DOHH2 (cell line): ENCODE measurements around the gene KCNAB1.
"Not testable (repeated sequence)": the region's sequence is repeated elsewhere in the genome, so short reads cannot be mapped to it uniquely, and the experiment has no call there.

Experiments used
- H3F3A ChIP-seq: fragments of 200-600 bp; sonication (generic), shearing (Covaris generic); 2 replicates; pipeline ENCODE4 v1.6.0; 2016; ENCODE audit warnings: antibody characterized with exemption, mild to moderate bottlenecking; ENCODE audit not compliant: control insufficient read depth, insufficient read depth
- H3K27ac ChIP-seq: fragments of 200-600 bp; sonication (generic); 2 replicates; pipeline ENCODE4 v1.5.1; 2014; ENCODE audit warnings: low read depth, mild to moderate bottlenecking, low read length, moderate library complexity
- H3K27me3 ChIP-seq: fragments of 200-600 bp; sonication (generic); 2 replicates; pipeline ENCODE4 v1.6.1; 2014; ENCODE audit warnings: mild to moderate bottlenecking, low read length, mixed read lengths; ENCODE audit not compliant: control insufficient read depth
- H3K36me3 ChIP-seq: fragments of 200-600 bp; sonication (generic); 2 replicates; pipeline ENCODE4 v1.6.1; 2014; ENCODE audit warnings: mild to moderate bottlenecking, low read length, moderate library complexity, mixed read lengths; ENCODE audit not compliant: control insufficient read depth
- H3K4me1 ChIP-seq: fragments of 200-600 bp; sonication (generic); 2 replicates; pipeline ENCODE4 v1.6.1; 2014; ENCODE audit warnings: mild to moderate bottlenecking, low read length, mixed read lengths; ENCODE audit not compliant: control insufficient read depth
- H3K4me2 ChIP-seq: fragments of 200-600 bp; sonication (generic); 2 replicates; pipeline ENCODE4 v1.6.0; 2014; ENCODE audit warnings: mild to moderate bottlenecking, low read length, moderate library complexity
- H3K4me3 ChIP-seq: fragments of 200-600 bp; sonication (generic); 2 replicates; pipeline ENCODE4 v1.5.1; 2014; ENCODE audit warnings: mild to moderate bottlenecking, low read length, mixed read lengths
- H3K79me2 ChIP-seq: fragments of 200-600 bp; sonication (generic); 2 replicates; pipeline ENCODE4 v1.6.1; 2014; ENCODE audit warnings: mild to moderate bottlenecking, low read length, mixed read lengths; ENCODE audit not compliant: control insufficient read depth
- H3K9me2 ChIP-seq: fragments of 200-600 bp; sonication (generic); replicated peaks from 2 replicates; pipeline ENCODE4 v1.6.1; 2014; ENCODE audit warnings: mild to moderate bottlenecking, low read length, mixed read lengths; ENCODE audit not compliant: control insufficient read depth
- H3K9me3 ChIP-seq: fragments of 200-600 bp; sonication (generic); 2 replicates; pipeline ENCODE4 v1.6.1; 2014; ENCODE audit warnings: antibody characterized with exemption, low read length, mixed read lengths; ENCODE audit not compliant: control insufficient read depth, insufficient read depth
- H4K20me1 ChIP-seq: fragments of 200-600 bp; sonication (generic); 2 replicates; pipeline ENCODE4 v1.6.0; 2014; ENCODE audit warnings: low read depth, mild to moderate bottlenecking, antibody characterized with exemption, low read length, moderate library complexity; ENCODE audit not compliant: control insufficient read depth, insufficient read depth
- EZH2phosphoT487 ChIP-seq: fragments of 200-600 bp; sonication (generic); IDR thresholded peaks from 2 replicates; pipeline ENCODE4 v1.6.1; 2017; ENCODE audit warnings: borderline replicate concordance, mild to moderate bottlenecking, antibody characterized with exemption, low read length, moderate library complexity, mixed read lengths
- TF ChIP-seq, protein P1 (sequence below): fragments of 200-600 bp; sonication (generic); IDR thresholded peaks from one replicate; pipeline ENCODE4 v1.5.1; 2014; ENCODE audit warnings: antibody characterized with exemption, mild to moderate bottlenecking, low read depth, low read length; ENCODE audit not compliant: poor library complexity, severe bottlenecking

KCNAB1 gene

DNA sequence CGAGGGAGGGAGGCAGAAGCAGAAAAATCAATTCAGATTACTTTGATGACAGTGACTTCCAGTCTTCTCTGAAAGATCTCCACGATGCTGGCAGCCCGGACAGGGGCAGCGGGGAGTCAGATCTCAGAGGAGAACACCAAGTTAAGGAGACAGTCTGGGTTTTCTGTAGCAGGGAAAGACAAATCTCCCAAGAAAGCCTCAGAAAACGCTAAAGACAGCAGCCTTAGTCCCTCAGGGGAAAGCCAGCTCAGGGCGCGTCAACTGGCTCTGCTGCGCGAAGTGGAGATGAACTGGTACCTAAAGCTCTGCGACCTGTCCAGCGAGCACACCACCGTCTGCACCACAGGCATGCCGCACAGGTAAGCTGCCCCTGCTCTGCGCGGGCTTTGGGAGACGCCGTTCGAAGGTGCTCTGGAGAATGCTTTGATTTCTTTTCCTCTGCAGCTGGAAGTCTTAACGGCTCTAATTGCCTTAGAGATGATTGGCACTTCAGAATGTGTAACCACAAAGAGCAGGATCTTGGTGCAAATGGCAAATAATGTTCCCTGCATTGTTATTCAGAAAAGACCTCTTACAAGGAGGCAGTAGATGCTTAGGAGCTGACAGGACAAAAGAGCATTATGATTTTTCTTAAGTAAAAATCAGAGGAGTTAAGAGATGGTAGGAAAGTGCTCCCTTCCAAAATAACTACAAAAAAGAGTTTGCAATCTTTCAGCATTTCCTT is at the start of gene KCNAB1:
TSS of gene KCNAB1 (plus strand) at position 51 of the 724 bp plus-strand sequence.
- Histone ChIP-seq H3K4me2 (no peak within 1 kb of the TSS), H4K20me1 (no peaks in the 10 kb centered on the region), H3K27ac (no peak within 1 kb of the TSS), H3K27me3 (peaks cover 3% of the 10 kb centered on the region; the same call in 1 of the 2 replicates), H3K36me3 (no peaks in the 10 kb centered on the region), H3K9me3 (no peaks in the 10 kb centered on the region), H3F3A (no peaks in the 10 kb centered on the region), H3K9me2 (no peaks in the 10 kb centered on the region), H3K4me3 (no peak within 1 kb of the TSS), H3K79me2 (no peaks in the 10 kb centered on the region), H3K4me1 (no peaks in the 10 kb centered on the region)
- TF ChIP-seq, protein P1, sequence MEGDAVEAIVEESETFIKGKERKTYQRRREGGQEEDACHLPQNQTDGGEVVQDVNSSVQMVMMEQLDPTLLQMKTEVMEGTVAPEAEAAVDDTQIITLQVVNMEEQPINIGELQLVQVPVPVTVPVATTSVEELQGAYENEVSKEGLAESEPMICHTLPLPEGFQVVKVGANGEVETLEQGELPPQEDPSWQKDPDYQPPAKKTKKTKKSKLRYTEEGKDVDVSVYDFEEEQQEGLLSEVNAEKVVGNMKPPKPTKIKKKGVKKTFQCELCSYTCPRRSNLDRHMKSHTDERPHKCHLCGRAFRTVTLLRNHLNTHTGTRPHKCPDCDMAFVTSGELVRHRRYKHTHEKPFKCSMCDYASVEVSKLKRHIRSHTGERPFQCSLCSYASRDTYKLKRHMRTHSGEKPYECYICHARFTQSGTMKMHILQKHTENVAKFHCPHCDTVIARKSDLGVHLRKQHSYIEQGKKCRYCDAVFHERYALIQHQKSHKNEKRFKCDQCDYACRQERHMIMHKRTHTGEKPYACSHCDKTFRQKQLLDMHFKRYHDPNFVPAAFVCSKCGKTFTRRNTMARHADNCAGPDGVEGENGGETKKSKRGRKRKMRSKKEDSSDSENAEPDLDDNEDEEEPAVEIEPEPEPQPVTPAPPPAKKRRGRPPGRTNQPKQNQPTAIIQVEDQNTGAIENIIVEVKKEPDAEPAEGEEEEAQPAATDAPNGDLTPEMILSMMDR, result no peak
- no peak for TF ChIP-seq EZH2phosphoT487

DNA sequence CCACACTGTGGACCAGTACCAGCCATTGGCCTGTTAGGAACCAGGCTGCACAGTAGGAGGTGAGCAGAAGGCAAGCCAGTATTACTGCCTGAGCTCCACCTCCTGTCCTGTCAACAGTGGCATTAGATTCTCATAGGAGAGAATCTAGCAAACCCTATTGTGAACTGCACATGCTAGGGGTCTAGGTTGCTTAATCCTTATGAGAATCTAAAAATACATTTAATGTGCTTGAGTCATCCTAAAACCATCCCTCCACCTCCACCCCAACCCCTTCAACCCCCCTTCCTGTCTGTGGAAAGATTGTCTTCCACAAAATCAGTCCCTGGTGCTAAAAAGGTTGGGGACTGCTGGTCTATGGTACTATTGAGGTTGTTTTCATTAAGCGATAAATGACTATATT is 49.3 kb upstream of the KCNAB1 start:
- no peaks in the 10 kb centered on the region for H3K27me3 ChIP-seq
- H3K4me3 ChIP-seq, result no peak overlapping the region

DNA sequence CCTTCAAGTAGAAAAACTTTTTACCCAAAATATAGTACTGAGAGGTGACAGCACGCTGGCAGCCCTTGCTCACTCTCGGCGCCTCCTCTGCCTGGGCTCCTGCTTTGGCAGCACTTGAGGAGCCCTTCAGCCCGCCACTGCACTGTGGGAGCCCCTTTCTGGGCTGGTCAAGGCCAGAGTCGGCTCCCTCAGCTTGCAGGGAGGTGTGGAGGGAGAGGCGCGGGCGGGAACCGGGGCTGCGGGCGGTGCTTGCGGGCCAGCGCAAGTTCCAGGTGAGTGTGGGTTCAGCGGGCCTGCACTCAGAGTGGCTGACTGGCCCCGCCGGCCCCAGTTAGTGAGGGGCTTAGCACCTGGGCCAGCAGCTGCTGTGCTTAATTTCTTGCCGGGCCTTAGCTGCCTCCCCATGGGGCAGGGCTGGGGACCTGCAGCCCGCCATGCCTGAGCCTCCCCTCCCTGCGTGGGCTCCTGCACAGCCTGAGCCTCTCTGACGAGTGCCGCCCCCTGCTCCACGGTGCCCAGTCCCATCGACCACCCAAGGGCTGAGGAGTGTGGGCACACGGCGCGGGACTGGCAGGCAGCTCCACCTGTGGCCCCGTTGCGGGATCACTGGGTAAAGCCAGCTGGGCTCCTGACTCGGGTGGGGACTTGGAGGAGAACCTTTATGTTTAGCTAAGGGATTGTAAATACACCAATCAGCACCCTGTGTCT is 47.3 kb upstream of the KCNAB1 start:
- not testable (repeated sequence) for H3K9me3 ChIP-seq, H3K4me1 ChIP-seq, H3K4me3 ChIP-seq, H3K4me2 ChIP-seq, H4K20me1 ChIP-seq, H3F3A ChIP-seq, H3K27me3 ChIP-seq, H3K9me2 ChIP-seq, H3K36me3 ChIP-seq, H3K27ac ChIP-seq, H3K79me2 ChIP-seq

More for the DNA sequence above, 49.3 kb upstream of the KCNAB1 start:
- no peak overlapping the region for H3K27ac ChIP-seq
- TF ChIP-seq, protein P1, result no peak
- TF ChIP-seq EZH2phosphoT487, result no peak
- H3K4me1 ChIP-seq, result no peaks in the 10 kb centered on the region
- H3K4me2 ChIP-seq, result no peak overlapping the region
- H3K79me2 ChIP-seq, result no peaks in the 10 kb centered on the region
- H3F3A ChIP-seq, result no peaks in the 10 kb centered on the region
- no peaks in the 10 kb centered on the region for H3K36me3 ChIP-seq
- H3K9me2 ChIP-seq, result no peaks in the 10 kb centered on the region
- no peaks in the 10 kb centered on the region for H4K20me1 ChIP-seq
- no peaks in the 10 kb centered on the region for H3K9me3 ChIP-seq

DNA sequence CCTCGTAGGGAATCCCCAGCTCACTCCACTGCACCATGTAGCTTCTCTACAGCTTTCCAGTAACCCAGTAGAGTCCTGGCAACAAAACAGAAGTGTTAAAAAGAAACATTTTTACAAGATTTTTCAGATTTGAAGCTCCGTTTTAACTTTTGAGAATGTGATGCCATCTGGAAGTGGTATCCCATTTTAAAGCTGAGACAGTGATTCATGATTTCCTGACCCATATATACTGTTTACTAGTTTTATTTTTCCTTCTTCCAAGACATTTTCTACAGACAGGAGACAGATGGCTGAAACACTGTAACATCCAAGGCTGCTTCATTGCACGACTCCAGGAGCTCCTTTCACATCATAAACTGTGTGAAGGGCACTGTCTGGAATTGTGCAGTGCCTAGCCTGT is 30.3 kb upstream of the KCNAB1 start:
- no peaks in the 10 kb centered on the region for H3K9me2 ChIP-seq
- no peak overlapping the region for H3K4me3 ChIP-seq
- no peaks in the 10 kb centered on the region for H3K9me3 ChIP-seq
- no peaks in the 10 kb centered on the region for H3K36me3 ChIP-seq
- no peak overlapping the region for H3K4me2 ChIP-seq
- H3K27ac ChIP-seq, result no peak overlapping the region
- TF ChIP-seq EZH2phosphoT487, result no peak
- TF ChIP-seq, protein P1, result no peak
- H3K79me2 ChIP-seq, result no peaks in the 10 kb centered on the region
- no peaks in the 10 kb centered on the region for H4K20me1 ChIP-seq
- H3F3A ChIP-seq, result no peaks in the 10 kb centered on the region
- no peaks in the 10 kb centered on the region for H3K4me1 ChIP-seq
- H3K27me3 ChIP-seq, result 0 out of 2 replicates have a peak, but pooled peaks cover 3% of the 10 kb centered on the region
